Suprapubic skin (tissue), 4 donors: Measurements from ENCODE around the gene MT1X.

Experiments used
- EP300 ChIP-seq: sonication (generic); formaldehyde crosslinking; IDR thresholded peaks from one replicate; pipeline ENCODE4 v1.6.1; 2017; ENCODE audit warnings: antibody characterized with exemption
- POLR2A ChIP-seq, 2 donors: fragments of 450-650 bp; IDR thresholded peaks; one replicate each; pipeline ENCODE4 v1.6.1; 2017; ENCODE audit warnings: antibody characterized with exemption in 2 of 2, mild to moderate bottlenecking in 2 of 2, moderate library complexity in 2 of 2
- POLR2AphosphoS5 ChIP-seq, 3 donors: sonication (generic); formaldehyde crosslinking; IDR thresholded peaks; one replicate each; pipeline ENCODE4 v1.6.1; 2017; ENCODE audit warnings: antibody characterized with exemption in 3 of 3
- TF ChIP-seq, protein P1 (sequence below), 2 donors: fragments of 200-600 bp in 1 of 2; fragments of 450-650 bp in 1 of 2; sonication (generic) in 1 of 2; IDR thresholded peaks; one replicate each; pipeline ENCODE4 v1.5.1; 2016 to 2019; ENCODE audit warnings: antibody characterized with exemption in 2 of 2, mild to moderate bottlenecking in 1 of 2, moderate library complexity in 1 of 2

DNA sequence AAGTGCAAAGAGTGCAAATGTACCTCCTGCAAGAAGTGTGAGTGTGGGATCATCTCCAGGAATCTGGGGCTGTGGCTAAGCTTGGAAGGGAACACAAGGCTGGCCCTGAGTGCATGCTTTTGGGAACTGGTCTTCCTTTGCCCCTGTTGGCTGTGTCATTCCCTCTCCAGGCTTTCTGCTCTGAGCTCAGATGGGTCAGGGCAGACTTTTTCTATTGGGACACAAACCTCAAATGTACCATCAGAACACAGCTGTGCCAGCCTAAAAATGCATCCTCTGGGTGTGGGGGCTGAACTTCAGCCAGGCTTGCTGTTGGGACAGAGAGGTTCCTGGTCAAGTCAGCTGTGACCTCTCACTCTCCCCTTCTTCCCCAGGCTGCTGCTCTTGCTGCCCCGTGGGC, 29.7 kb upstream of the MT1X start:
- TF ChIP-seq POLR2A (IDR thresholded peaks at IDR 0.05) (no peak), EP300 (no peak), POLR2AphosphoS5 (IDR thresholded peaks at IDR 0.05) (no peak)
- TF ChIP-seq, protein P1, sequence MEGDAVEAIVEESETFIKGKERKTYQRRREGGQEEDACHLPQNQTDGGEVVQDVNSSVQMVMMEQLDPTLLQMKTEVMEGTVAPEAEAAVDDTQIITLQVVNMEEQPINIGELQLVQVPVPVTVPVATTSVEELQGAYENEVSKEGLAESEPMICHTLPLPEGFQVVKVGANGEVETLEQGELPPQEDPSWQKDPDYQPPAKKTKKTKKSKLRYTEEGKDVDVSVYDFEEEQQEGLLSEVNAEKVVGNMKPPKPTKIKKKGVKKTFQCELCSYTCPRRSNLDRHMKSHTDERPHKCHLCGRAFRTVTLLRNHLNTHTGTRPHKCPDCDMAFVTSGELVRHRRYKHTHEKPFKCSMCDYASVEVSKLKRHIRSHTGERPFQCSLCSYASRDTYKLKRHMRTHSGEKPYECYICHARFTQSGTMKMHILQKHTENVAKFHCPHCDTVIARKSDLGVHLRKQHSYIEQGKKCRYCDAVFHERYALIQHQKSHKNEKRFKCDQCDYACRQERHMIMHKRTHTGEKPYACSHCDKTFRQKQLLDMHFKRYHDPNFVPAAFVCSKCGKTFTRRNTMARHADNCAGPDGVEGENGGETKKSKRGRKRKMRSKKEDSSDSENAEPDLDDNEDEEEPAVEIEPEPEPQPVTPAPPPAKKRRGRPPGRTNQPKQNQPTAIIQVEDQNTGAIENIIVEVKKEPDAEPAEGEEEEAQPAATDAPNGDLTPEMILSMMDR (IDR thresholded peaks at IDR 0.05): no peak
